CD4-positive, alpha-beta T cell (primary cell): ENCODE results near the gene EML6. TPM values are rescaled to one million over a fixed set of nuclear protein-coding genes. Genes with fewer than 3 reads are reported as not detected.

ENCODE experiments used
- ATAC-seq: fragments of 200-7000 bp; cut with Tn5 transposase; one replicate; pipeline ENCODE4 v1.10.0; 2022; ENCODE audit warnings: mild to moderate bottlenecking; ENCODE audit not compliant: poor library complexity
- CTCF ChIA-PET: fragments of 350-600 bp; sonication (Branson Sonifier 250); formaldehyde crosslinking; loops from one replicate; lab custom pipeline; 2021; ENCODE audit warnings: antibody characterized with exemption, inconsistent platforms; lab: Charles Lee
- POLR2A ChIA-PET: fragments of 350-600 bp; sonication (Branson Sonifier 250); formaldehyde crosslinking; loops from one replicate; lab custom pipeline; 2021; ENCODE audit warnings: antibody characterized with exemption, inconsistent platforms; lab: Charles Lee
- DNase-seq, 14 experiments: peaks; one replicate each; pipeline ENCODE4 v3.0.0-alpha.2; 2013 to 2020; ENCODE audit warnings: mixed read lengths in 2 of 14
- H3K27ac ChIP-seq, 2 donors: one replicate each; pipeline versions ENCODE4 v1.5.1 to v1.7.0; 2013; ENCODE audit warnings: low read length in 2 of 2, low read depth in 1 of 2, mild to moderate bottlenecking in 1 of 2
- H3K27me3 ChIP-seq, 2 experiments: 1 replicate in 1 of 2; 2 replicates in 1 of 2; pipeline versions ENCODE4 v1.6.1 to v1.7.0; 2013; ENCODE audit warnings: low read length in 2 of 2, control low read depth in 1 of 2, mild to moderate bottlenecking in 1 of 2, moderate library complexity in 1 of 2; ENCODE audit not compliant: insufficient read depth in 2 of 2, control insufficient read depth in 1 of 2
- H3K36me3 ChIP-seq: one replicate; pipeline ENCODE4 v1.6.1; 2013; ENCODE audit warnings: low read length, control low read depth; ENCODE audit not compliant: insufficient read depth
- H3K4me1 ChIP-seq: one replicate; pipeline ENCODE4 v1.6.1; 2013; ENCODE audit warnings: low read length, control low read depth; ENCODE audit not compliant: insufficient read depth
- H3K4me3 ChIP-seq: one replicate; pipeline ENCODE4 v1.5.1; 2013; ENCODE audit warnings: mild to moderate bottlenecking, low read length, moderate library complexity
- H3K9me3 ChIP-seq, 2 experiments: 1 replicate in 1 of 2; 2 replicates in 1 of 2; pipeline versions ENCODE4 v1.6.1 to v1.7.0; 2013; ENCODE audit warnings: low read length in 2 of 2, mild to moderate bottlenecking in 2 of 2, control low read depth in 1 of 2, moderate library complexity in 1 of 2; ENCODE audit not compliant: control insufficient read depth in 1 of 2, insufficient read depth in 1 of 2
- H3K27ac Mint-ChIP-seq: one replicate; pipeline ENCODE4 v1.8.0; 2020; ENCODE audit warnings: mixed read lengths
- H3K27me3 Mint-ChIP-seq: one replicate; pipeline ENCODE4 v1.8.0; 2021; ENCODE audit warnings: mixed read lengths
- H3K36me3 Mint-ChIP-seq: one replicate; pipeline ENCODE4 v1.8.0; 2021; ENCODE audit warnings: low read depth, mixed read lengths
- H3K4me1 Mint-ChIP-seq: one replicate; pipeline ENCODE4 v1.8.0; 2021; ENCODE audit warnings: low read depth, mixed read lengths
- H3K4me3 Mint-ChIP-seq: one replicate; pipeline ENCODE4 v1.8.0; 2020; ENCODE audit warnings: mild to moderate bottlenecking, mixed read lengths
- H3K9me3 Mint-ChIP-seq: one replicate; pipeline ENCODE4 v1.8.0; 2020; ENCODE audit warnings: mixed read lengths
- intact Hi-C, 2 experiments: fragments of 100-400 bp; cut with DNase I in 1 of 2; cut with micrococcal nuclease in 1 of 2; formaldehyde crosslinking; loops; one replicate each; pipeline versions ENCODE4 v1.15.1 to v1.9.0; 2023 to 2025; cut with DNase I, micrococcal nuclease
- total RNA-seq, 174 experiments: library from RNA in 2 of 174; stranded (reverse) in 2 of 174; gene quantifications; one replicate each; pipeline ENCODE4 v1.2.3 and lab custom pipeline; 2021 to 2026
- TF ChIP-seq, protein P1 (sequence below): fragments of 200-600 bp; IDR thresholded peaks from one replicate; pipeline ENCODE4 v1.8.0; 2022; ENCODE audit warnings: antibody characterized with exemption, mild to moderate bottlenecking

EML6 gene
- total RNA-seq, 2 experiments from 2014 or later: 0.22 to 0.34 TPM

DNA sequence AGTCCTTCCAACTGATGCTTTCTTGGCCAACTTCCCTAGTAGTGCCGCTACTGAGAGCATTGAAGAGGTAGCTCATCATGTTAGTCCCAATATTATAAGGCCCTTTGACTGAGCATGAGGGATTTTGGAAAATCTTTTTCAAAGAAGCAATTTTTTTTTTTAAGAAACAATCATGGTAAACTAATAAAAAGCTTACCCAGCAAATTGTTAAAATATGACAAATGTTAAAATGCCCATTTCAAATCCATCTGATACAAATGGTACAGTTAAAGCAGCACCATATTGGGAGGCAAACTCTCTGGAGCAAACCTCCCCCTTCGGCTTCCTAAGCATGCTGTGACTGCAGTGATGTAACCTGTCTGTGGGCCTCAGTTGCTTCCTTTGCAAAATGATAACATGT is 191.2 kb downstream of the EML6 start:
- Mint-ChIP-seq H3K36me3 (no peaks in the 10 kb centered on the region), H3K9me3 (no peaks in the 10 kb centered on the region), H3K4me3 (no peak overlapping the region), H3K4me1 (no peaks in the 10 kb centered on the region), H3K27me3 (peaks cover 4% of the 10 kb centered on the region), H3K27ac (no peak overlapping the region)
- CTCF ChIA-PET: no interaction called here
- Histone ChIP-seq H3K4me1 (no peaks in the 10 kb centered on the region), H3K27me3 (no peaks in the 10 kb centered on the region), H3K36me3 (no peaks in the 10 kb centered on the region), H3K27ac (no peak overlapping the region), H3K4me3 (no peak overlapping the region), H3K9me3 (no peaks in the 10 kb centered on the region)
- no peak for ATAC-seq
- TF ChIP-seq, protein P1, sequence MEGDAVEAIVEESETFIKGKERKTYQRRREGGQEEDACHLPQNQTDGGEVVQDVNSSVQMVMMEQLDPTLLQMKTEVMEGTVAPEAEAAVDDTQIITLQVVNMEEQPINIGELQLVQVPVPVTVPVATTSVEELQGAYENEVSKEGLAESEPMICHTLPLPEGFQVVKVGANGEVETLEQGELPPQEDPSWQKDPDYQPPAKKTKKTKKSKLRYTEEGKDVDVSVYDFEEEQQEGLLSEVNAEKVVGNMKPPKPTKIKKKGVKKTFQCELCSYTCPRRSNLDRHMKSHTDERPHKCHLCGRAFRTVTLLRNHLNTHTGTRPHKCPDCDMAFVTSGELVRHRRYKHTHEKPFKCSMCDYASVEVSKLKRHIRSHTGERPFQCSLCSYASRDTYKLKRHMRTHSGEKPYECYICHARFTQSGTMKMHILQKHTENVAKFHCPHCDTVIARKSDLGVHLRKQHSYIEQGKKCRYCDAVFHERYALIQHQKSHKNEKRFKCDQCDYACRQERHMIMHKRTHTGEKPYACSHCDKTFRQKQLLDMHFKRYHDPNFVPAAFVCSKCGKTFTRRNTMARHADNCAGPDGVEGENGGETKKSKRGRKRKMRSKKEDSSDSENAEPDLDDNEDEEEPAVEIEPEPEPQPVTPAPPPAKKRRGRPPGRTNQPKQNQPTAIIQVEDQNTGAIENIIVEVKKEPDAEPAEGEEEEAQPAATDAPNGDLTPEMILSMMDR: no peak
- intact Hi-C loops: no loop called here
- no peak for DNase-seq
- POLR2A ChIA-PET: no interaction called here

DNA sequence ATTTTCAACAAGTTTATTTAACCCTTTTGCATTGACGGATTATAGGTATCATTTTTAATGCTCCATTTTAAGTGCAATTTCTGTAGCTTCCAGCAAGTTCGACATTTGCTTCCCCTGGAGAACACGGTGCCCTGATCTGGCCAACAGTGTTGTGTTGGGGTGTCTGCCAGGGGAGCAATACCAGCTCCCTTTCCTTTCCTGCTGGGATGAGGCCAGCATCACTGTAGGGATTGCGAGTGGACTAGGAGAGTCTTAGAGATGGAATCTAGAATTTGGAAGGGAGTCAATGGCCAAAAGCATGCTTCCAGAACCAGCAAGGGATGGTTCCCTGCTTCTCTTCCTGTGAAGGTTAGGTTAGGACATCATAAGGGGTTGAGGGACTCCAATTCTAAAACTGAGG is 191.6 kb downstream of the EML6 start:
- CTCF ChIA-PET: no interaction called here
- no peaks in the 10 kb centered on the region for H3K9me3 ChIP-seq
- H3K36me3 ChIP-seq: no peaks in the 10 kb centered on the region
- no peak for DNase-seq
- no peak overlapping the region for H3K27ac ChIP-seq
- Mint-ChIP-seq H3K27ac (no peak overlapping the region), H3K4me3 (no peak overlapping the region), H3K4me1 (no peaks in the 10 kb centered on the region), H3K9me3 (no peaks in the 10 kb centered on the region), H3K36me3 (no peaks in the 10 kb centered on the region), H3K27me3 (peaks cover 4% of the 10 kb centered on the region)
- intact Hi-C loops: no loop called here
- POLR2A ChIA-PET: no interaction called here
- TF ChIP-seq, protein P1: no peak
- H3K4me3 ChIP-seq: no peak overlapping the region
- H3K27me3 ChIP-seq: no peaks in the 10 kb centered on the region
- no peaks in the 10 kb centered on the region for H3K4me1 ChIP-seq
- ATAC-seq: no peak

DNA sequence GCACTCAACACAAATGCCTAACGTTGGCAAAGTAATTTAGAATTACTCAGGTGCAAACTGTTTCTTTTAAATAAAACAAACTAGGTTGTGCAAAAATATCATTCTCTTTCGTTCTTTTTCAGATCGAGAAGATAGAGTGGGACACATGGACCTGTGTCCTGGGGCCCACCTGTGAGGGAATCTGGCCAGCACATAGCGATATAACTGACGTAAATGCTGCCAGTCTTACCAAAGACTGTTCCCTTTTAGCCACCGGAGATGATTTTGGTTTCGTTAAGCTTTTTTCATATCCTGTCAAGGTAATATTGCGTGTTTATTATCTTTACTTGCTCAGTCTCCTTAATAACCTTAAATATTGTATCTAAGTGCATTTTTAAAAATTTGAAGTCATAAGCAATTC is 193.2 kb downstream of the EML6 start:
- intact Hi-C loops: no loop called here
- ATAC-seq (no peak), DNase-seq (no peak)
- POLR2A ChIA-PET: interaction anchor here (0.7 kb wide), 1 partner anchor 100 kb away, joined by 3 read pairs; no protein-coding TSS in a partner anchor
- H3K4me3 Mint-ChIP-seq: no peak overlapping the region
- H3K4me1 Mint-ChIP-seq: no peaks in the 10 kb centered on the region
- no peak overlapping the region for H3K27ac ChIP-seq
- no peaks in the 10 kb centered on the region for H3K36me3 ChIP-seq
- no peaks in the 10 kb centered on the region for H3K36me3 Mint-ChIP-seq
- TF ChIP-seq, protein P1: no peak
- H3K4me3 ChIP-seq: no peak overlapping the region
- H3K4me1 ChIP-seq: no peaks in the 10 kb centered on the region
- CTCF ChIA-PET: no interaction called here
- H3K9me3 ChIP-seq: no peaks in the 10 kb centered on the region
- peaks cover 4% of the 10 kb centered on the region for H3K27me3 Mint-ChIP-seq
- no peaks in the 10 kb centered on the region for H3K9me3 Mint-ChIP-seq
- no peaks in the 10 kb centered on the region for H3K27me3 ChIP-seq
- H3K27ac Mint-ChIP-seq: no peak overlapping the region
